ENCODE data around the gene ITGA2. TPM values are rescaled to one million over a fixed set of nuclear protein-coding genes. Genes with fewer than 3 reads are reported as not detected.

Gene ITGA2
- total RNA-seq, 1 experiment from 2014 or later = 13.6 TPM

- Histone ChIP-seq H3K27me3 (replicated peaks; ENCODE audit: control insufficient read depth, insufficient read depth, low read length) (no peaks in the 10 kb centered on the region), H3K4me1 (0 out of 2 replicates have a peak, but pooled peaks cover 9% of the 10 kb centered on the region), H3K36me3 (ENCODE audit: control insufficient read depth, insufficient read depth, low read length) (no peaks in the 10 kb centered on the region; the same call in 1 of the 2 replicates), H3K4me3 (ENCODE audit: low read depth, low read length) (no peak overlapping the region), H3K9me3 (no peaks in the 10 kb centered on the region)
- H3K4me3 Mint-ChIP-seq (ENCODE audit: unreplicated experiment) = no peak overlapping the region
- BruUV-seq (replicated peaks) = no TSS peak
- peaks cover 8% of the 10 kb centered on the region for H3K4me1 Mint-ChIP-seq (ENCODE audit: low read depth, unreplicated experiment)
- H3K27me3 Mint-ChIP-seq (ENCODE audit: insufficient read depth, unreplicated experiment) = no peaks in the 10 kb centered on the region
- ChIA-PET CTCF (no interaction called here), POLR2A (no interaction called here)
- DNase-seq = no peak
- H3K36me3 Mint-ChIP-seq (ENCODE audit: insufficient read depth, unreplicated experiment) = no peaks in the 10 kb centered on the region
- no peak overlapping the region for H3K27ac Mint-ChIP-seq (ENCODE audit: unreplicated experiment)
- TF ChIP-seq CTCF (IDR thresholded peaks at IDR 0.05; ENCODE audit: insufficient read depth in 1 of 2, low read depth in 1 of 2, low read length in 1 of 2, severe bottlenecking in 1 of 2, unreplicated experiment in 1 of 2) = no peak
- no peaks in the 10 kb centered on the region for H3K9me3 Mint-ChIP-seq (ENCODE audit: unreplicated experiment)
- intact Hi-C loops (cut with micrococcal nuclease; ENCODE audit: unreplicated experiment) = no loop called here
These were observed 35.4 kb downstream of the ITGA2 start for GRCh38 chr5:53024535-53024934.

GRCh38 chr5:53025487-53025886 is 36.3 kb downstream of the ITGA2 start:
- no peaks in the 10 kb centered on the region for H3K27me3 ChIP-seq (replicated peaks; ENCODE audit: control insufficient read depth, insufficient read depth, low read length)
- intact Hi-C loops (cut with micrococcal nuclease; ENCODE audit: unreplicated experiment) = no loop called here
- no peak overlapping the region for H3K4me3 ChIP-seq (ENCODE audit: low read depth, low read length)
- Mint-ChIP-seq H3K27ac (ENCODE audit: unreplicated experiment) (no peak overlapping the region), H3K4me3 (ENCODE audit: unreplicated experiment) (no peak overlapping the region), H3K9me3 (ENCODE audit: unreplicated experiment) (no peaks in the 10 kb centered on the region), H3K4me1 (ENCODE audit: low read depth, unreplicated experiment) (peaks cover 12% of the 10 kb centered on the region), H3K36me3 (ENCODE audit: insufficient read depth, unreplicated experiment) (no peaks in the 10 kb centered on the region), H3K27me3 (ENCODE audit: insufficient read depth, unreplicated experiment) (no peaks in the 10 kb centered on the region)
- BruUV-seq (replicated peaks) = no TSS peak
- no peaks in the 10 kb centered on the region; the same call in 1 of the 2 replicates for H3K36me3 ChIP-seq (ENCODE audit: control insufficient read depth, insufficient read depth, low read length)
- ChIA-PET POLR2A (no interaction called here), CTCF (no interaction called here)
- peaks cover 12% of the 10 kb centered on the region for H3K4me1 ChIP-seq
- no peak for DNase-seq
- TF ChIP-seq CTCF (IDR thresholded peaks at IDR 0.05; ENCODE audit: insufficient read depth in 1 of 2, low read depth in 1 of 2, low read length in 1 of 2, severe bottlenecking in 1 of 2, unreplicated experiment in 1 of 2) = no peak
- no peaks in the 10 kb centered on the region for H3K9me3 ChIP-seq

GRCh38 chr5:53027913-53028312 is 38.8 kb downstream of the ITGA2 start:
- no peak overlapping the region for H3K27ac Mint-ChIP-seq (ENCODE audit: unreplicated experiment)
- H3K4me1 Mint-ChIP-seq (ENCODE audit: low read depth, unreplicated experiment) = peaks cover 19% of the 10 kb centered on the region
- no peak for DNase-seq
- H3K9me3 Mint-ChIP-seq (ENCODE audit: unreplicated experiment) = no peaks in the 10 kb centered on the region
- POLR2A ChIA-PET = no interaction called here
- H3K27me3 Mint-ChIP-seq (ENCODE audit: insufficient read depth, unreplicated experiment) = no peaks in the 10 kb centered on the region
- CTCF ChIA-PET = no interaction called here
- H3K4me3 Mint-ChIP-seq (ENCODE audit: unreplicated experiment) = no peak overlapping the region
- no TSS peak for BruUV-seq (replicated peaks)
- Histone ChIP-seq H3K36me3 (ENCODE audit: control insufficient read depth, insufficient read depth, low read length) (no peaks in the 10 kb centered on the region; the same call in 1 of the 2 replicates), H3K4me1 (peaks cover 35% of the 10 kb centered on the region), H3K4me3 (ENCODE audit: low read depth, low read length) (no peak overlapping the region), H3K9me3 (no peaks in the 10 kb centered on the region), H3K27me3 (replicated peaks; ENCODE audit: control insufficient read depth, insufficient read depth, low read length) (no peaks in the 10 kb centered on the region)
- TF ChIP-seq CTCF (IDR thresholded peaks at IDR 0.05; ENCODE audit: insufficient read depth in 1 of 2, low read depth in 1 of 2, low read length in 1 of 2, severe bottlenecking in 1 of 2, unreplicated experiment in 1 of 2) = no peak
- intact Hi-C loops (cut with micrococcal nuclease; ENCODE audit: unreplicated experiment) = no loop called here
- H3K36me3 Mint-ChIP-seq (ENCODE audit: insufficient read depth, unreplicated experiment) = no peaks in the 10 kb centered on the region

All from Caco-2 (cell line).